Ecto neural progenitor cell (in vitro differentiated cells): Measurements from ENCODE around the gene BDP1.
A peak's percentile ranks its signal among the peaks of the same experiment; 100 is the strongest.
"Not testable (repeated sequence)": the region's sequence is repeated elsewhere in the genome, so short reads cannot be mapped to it uniquely, and the experiment has no call there.

ENCODE experiments used
- DNase-seq: peaks from one replicate; pipeline ENCODE4 v3.0.0-alpha.2; 2018; ENCODE audit warnings: low spot score

The BDP1 gene

GRCh38 chr5:71455427-71456361 lies at the start of gene BDP1:
BDP1 (plus strand) TSS chr5:71455651; CDS start chr5:71455878, 227 bp downstream.
- peak; percentile 98 for DNase-seq

GRCh38 chr5:71410088-71410487 lies 45.4 kb upstream of the BDP1 start:
- DNase-seq: not testable (repeated sequence)

- not testable (repeated sequence) for DNase-seq
Measured at GRCh38 chr5:71415626-71416025, 39.8 kb upstream of the BDP1 start.

GRCh38 chr5:71418026-71418425 lies 37.4 kb upstream of the BDP1 start:
- DNase-seq: not testable (repeated sequence)

GRCh38 chr5:71421278-71421677 lies 34.2 kb upstream of the BDP1 start:
- DNase-seq: not testable (repeated sequence)

- DNase-seq: not testable (repeated sequence)
Measured at GRCh38 chr5:71423896-71424295, 31.6 kb upstream of the BDP1 start.

GRCh38 chr5:71426686-71427474 lies 28.6 kb upstream of the BDP1 start:
- not testable (repeated sequence) for DNase-seq

GRCh38 chr5:71432410-71432809 lies 23.0 kb upstream of the BDP1 start:
- not testable (repeated sequence) for DNase-seq

- DNase-seq: not testable (repeated sequence)
Measured at GRCh38 chr5:71434825-71435224, 20.6 kb upstream of the BDP1 start.

GRCh38 chr5:71441564-71441963 lies 13.9 kb upstream of the BDP1 start:
- not testable (repeated sequence) for DNase-seq

GRCh38 chr5:71443891-71444290 lies 11.6 kb upstream of the BDP1 start:
- not testable (repeated sequence) for DNase-seq

- DNase-seq: not testable (repeated sequence)
Measured at GRCh38 chr5:71445015-71445414, 10.4 kb upstream of the BDP1 start.

GRCh38 chr5:71445523-71446152 lies 9.8 kb upstream of the BDP1 start:
- DNase-seq: not testable (repeated sequence)

GRCh38 chr5:71446540-71447216 lies 8.8 kb upstream of the BDP1 start:
- not testable (repeated sequence) for DNase-seq

GRCh38 chr5:71447218-71447808 lies 8.1 kb upstream of the BDP1 start:
- DNase-seq: not testable (repeated sequence)

- no peak for DNase-seq
Measured at GRCh38 chr5:71452876-71453275, 2.6 kb upstream of the BDP1 start.

GRCh38 chr5:71454913-71455312 lies 538 bp upstream of the BDP1 start:
- no peak for DNase-seq

GRCh38 chr5:71456362-71456743 lies 902 bp downstream of the BDP1 start:
- DNase-seq: no peak

GRCh38 chr5:71457106-71457505 lies 1.7 kb downstream of the BDP1 start:
- no peak for DNase-seq

GRCh38 chr5:71460693-71461092 lies 5.2 kb downstream of the BDP1 start:
- no peak for DNase-seq

- no peak for DNase-seq
Measured at GRCh38 chr5:71461360-71461759, 5.9 kb downstream of the BDP1 start.
